ENCODE data around the gene TMEM91. TPM values are rescaled to one million over a fixed set of nuclear protein-coding genes. Genes with fewer than 3 reads are reported as not detected.

Gene TMEM91
- total RNA-seq, 1 experiment from 2014 or later, result 5.3 TPM

DNA sequence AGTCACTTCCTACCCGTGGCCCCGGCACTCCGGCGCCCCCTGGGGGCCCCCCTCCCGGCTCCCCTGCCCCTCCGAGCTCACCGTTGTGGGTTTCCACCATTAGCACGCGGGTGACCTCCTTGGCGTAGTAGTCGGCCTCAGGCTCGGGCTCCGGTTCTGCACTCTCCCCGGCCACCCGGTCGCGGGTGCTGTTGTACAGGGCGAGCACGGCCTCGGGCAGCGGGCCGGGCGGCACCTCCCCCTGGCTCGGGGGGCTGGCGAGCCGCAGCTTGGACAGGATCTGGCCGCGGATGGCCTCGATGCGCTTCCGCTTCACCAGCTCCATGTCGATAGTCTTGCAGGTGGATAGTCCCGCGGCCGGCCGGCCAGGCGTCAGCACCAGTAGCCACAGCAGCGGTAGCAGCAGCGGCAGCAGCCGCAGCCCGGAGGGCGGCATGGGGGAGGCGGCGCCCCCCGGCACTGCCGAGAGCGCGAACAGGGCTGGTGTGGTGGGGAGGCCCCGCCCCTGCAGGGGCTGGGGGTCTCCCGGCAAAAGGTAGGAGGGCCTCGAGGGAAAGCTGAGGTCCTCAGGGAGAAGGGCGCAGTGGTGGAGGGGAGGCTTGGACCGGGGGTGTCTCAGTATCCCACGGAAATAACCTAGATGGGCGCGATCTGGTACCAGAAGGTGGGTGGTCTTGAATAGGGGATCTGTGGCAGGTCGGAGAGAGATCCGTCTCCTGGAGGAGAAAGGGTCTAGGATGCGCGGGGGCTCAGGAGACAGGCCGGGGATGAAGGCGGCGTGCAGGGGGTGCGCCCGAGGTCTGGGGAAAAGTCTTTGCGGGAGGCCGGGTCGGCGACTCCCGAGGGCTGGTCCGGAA, 23.5 kb upstream of the TMEM91 start (continued):
- TF ChIP-seq, protein P1, sequence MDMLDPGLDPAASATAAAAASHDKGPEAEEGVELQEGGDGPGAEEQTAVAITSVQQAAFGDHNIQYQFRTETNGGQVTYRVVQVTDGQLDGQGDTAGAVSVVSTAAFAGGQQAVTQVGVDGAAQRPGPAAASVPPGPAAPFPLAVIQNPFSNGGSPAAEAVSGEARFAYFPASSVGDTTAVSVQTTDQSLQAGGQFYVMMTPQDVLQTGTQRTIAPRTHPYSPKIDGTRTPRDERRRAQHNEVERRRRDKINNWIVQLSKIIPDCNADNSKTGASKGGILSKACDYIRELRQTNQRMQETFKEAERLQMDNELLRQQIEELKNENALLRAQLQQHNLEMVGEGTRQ (CRISPR knock-in tag; IDR thresholded peaks at IDR 0.05), result no peak
- TF ChIP-seq, protein P2, sequence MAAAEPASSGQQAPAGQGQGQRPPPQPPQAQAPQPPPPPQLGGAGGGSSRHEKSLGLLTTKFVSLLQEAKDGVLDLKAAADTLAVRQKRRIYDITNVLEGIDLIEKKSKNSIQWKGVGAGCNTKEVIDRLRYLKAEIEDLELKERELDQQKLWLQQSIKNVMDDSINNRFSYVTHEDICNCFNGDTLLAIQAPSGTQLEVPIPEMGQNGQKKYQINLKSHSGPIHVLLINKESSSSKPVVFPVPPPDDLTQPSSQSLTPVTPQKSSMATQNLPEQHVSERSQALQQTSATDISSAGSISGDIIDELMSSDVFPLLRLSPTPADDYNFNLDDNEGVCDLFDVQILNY (CRISPR knock-in tag; IDR thresholded peaks at IDR 0.05), result peak; percentile 47; the same call in 1 of the 2 replicates
- TF ChIP-seq RELA (CRISPR knock-in tag; IDR thresholded peaks at IDR 0.05; ENCODE audit: borderline replicate concordance) (peak; percentile 31; the same call in 1 of the 2 replicates), CREM (CRISPR knock-in tag; IDR thresholded peaks at IDR 0.05) (0 out of 2 replicates have a peak, but pooled peaks have one; percentile 38), ZNF671 (CRISPR knock-in tag; IDR thresholded peaks at IDR 0.05) (no peak), SOX15 (CRISPR knock-in tag; IDR thresholded peaks at IDR 0.05) (no peak), KAT7 (CRISPR knock-in tag; IDR thresholded peaks at IDR 0.05; ENCODE audit: borderline replicate concordance) (no peak; the same call in 1 of the 2 replicates), GTF2I (CRISPR knock-in tag; conservative IDR thresholded peaks at IDR 0.05) (no peak), TP53 (CRISPR knock-in tag; IDR thresholded peaks at IDR 0.05) (no peak)
- TF ChIP-seq, protein P3, sequence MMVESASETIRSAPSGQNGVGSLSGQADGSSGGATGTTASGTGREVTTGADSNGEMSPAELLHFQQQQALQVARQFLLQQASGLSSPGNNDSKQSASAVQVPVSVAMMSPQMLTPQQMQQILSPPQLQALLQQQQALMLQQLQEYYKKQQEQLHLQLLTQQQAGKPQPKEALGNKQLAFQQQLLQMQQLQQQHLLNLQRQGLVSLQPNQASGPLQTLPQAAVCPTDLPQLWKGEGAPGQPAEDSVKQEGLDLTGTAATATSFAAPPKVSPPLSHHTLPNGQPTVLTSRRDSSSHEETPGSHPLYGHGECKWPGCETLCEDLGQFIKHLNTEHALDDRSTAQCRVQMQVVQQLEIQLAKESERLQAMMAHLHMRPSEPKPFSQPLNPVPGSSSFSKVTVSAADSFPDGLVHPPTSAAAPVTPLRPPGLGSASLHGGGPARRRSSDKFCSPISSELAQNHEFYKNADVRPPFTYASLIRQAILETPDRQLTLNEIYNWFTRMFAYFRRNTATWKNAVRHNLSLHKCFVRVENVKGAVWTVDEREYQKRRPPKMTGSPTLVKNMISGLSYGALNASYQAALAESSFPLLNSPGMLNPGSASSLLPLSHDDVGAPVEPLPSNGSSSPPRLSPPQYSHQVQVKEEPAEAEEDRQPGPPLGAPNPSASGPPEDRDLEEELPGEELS (CRISPR knock-in tag; IDR thresholded peaks at IDR 0.05), result peak; percentile 65; the same call in 1 of the 2 replicates
- TF ChIP-seq, protein P4, sequence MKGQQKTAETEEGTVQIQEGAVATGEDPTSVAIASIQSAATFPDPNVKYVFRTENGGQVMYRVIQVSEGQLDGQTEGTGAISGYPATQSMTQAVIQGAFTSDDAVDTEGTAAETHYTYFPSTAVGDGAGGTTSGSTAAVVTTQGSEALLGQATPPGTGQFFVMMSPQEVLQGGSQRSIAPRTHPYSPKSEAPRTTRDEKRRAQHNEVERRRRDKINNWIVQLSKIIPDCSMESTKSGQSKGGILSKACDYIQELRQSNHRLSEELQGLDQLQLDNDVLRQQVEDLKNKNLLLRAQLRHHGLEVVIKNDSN (CRISPR knock-in tag; IDR thresholded peaks at IDR 0.05), result no peak
- TF ChIP-seq, protein P5, sequence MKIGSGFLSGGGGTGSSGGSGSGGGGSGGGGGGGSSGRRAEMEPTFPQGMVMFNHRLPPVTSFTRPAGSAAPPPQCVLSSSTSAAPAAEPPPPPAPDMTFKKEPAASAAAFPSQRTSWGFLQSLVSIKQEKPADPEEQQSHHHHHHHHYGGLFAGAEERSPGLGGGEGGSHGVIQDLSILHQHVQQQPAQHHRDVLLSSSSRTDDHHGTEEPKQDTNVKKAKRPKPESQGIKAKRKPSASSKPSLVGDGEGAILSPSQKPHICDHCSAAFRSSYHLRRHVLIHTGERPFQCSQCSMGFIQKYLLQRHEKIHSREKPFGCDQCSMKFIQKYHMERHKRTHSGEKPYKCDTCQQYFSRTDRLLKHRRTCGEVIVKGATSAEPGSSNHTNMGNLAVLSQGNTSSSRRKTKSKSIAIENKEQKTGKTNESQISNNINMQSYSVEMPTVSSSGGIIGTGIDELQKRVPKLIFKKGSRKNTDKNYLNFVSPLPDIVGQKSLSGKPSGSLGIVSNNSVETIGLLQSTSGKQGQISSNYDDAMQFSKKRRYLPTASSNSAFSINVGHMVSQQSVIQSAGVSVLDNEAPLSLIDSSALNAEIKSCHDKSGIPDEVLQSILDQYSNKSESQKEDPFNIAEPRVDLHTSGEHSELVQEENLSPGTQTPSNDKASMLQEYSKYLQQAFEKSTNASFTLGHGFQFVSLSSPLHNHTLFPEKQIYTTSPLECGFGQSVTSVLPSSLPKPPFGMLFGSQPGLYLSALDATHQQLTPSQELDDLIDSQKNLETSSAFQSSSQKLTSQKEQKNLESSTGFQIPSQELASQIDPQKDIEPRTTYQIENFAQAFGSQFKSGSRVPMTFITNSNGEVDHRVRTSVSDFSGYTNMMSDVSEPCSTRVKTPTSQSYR (CRISPR knock-in tag; IDR thresholded peaks at IDR 0.05), result no peak
- TF ChIP-seq, protein P6, sequence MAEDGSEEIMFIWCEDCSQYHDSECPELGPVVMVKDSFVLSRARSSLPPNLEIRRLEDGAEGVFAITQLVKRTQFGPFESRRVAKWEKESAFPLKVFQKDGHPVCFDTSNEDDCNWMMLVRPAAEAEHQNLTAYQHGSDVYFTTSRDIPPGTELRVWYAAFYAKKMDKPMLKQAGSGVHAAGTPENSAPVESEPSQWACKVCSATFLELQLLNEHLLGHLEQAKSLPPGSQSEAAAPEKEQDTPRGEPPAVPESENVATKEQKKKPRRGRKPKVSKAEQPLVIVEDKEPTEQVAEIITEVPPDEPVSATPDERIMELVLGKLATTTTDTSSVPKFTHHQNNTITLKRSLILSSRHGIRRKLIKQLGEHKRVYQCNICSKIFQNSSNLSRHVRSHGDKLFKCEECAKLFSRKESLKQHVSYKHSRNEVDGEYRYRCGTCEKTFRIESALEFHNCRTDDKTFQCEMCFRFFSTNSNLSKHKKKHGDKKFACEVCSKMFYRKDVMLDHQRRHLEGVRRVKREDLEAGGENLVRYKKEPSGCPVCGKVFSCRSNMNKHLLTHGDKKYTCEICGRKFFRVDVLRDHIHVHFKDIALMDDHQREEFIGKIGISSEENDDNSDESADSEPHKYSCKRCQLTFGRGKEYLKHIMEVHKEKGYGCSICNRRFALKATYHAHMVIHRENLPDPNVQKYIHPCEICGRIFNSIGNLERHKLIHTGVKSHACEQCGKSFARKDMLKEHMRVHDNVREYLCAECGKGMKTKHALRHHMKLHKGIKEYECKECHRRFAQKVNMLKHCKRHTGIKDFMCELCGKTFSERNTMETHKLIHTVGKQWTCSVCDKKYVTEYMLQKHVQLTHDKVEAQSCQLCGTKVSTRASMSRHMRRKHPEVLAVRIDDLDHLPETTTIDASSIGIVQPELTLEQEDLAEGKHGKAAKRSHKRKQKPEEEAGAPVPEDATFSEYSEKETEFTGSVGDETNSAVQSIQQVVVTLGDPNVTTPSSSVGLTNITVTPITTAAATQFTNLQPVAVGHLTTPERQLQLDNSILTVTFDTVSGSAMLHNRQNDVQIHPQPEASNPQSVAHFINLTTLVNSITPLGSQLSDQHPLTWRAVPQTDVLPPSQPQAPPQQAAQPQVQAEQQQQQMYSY (CRISPR knock-in tag; IDR thresholded peaks at IDR 0.05), result no peak
- TF ChIP-seq, protein P7, sequence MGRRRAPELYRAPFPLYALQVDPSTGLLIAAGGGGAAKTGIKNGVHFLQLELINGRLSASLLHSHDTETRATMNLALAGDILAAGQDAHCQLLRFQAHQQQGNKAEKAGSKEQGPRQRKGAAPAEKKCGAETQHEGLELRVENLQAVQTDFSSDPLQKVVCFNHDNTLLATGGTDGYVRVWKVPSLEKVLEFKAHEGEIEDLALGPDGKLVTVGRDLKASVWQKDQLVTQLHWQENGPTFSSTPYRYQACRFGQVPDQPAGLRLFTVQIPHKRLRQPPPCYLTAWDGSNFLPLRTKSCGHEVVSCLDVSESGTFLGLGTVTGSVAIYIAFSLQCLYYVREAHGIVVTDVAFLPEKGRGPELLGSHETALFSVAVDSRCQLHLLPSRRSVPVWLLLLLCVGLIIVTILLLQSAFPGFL (CRISPR knock-in tag; IDR thresholded peaks at IDR 0.05; ENCODE audit: borderline replicate concordance), result no peak
- TF ChIP-seq, protein P8, sequence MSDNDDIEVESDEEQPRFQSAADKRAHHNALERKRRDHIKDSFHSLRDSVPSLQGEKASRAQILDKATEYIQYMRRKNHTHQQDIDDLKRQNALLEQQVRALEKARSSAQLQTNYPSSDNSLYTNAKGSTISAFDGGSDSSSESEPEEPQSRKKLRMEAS (CRISPR knock-in tag; IDR thresholded peaks at IDR 0.05), result peak; percentile 43; the same call in 1 of the 2 replicates
- TF ChIP-seq, protein P9, sequence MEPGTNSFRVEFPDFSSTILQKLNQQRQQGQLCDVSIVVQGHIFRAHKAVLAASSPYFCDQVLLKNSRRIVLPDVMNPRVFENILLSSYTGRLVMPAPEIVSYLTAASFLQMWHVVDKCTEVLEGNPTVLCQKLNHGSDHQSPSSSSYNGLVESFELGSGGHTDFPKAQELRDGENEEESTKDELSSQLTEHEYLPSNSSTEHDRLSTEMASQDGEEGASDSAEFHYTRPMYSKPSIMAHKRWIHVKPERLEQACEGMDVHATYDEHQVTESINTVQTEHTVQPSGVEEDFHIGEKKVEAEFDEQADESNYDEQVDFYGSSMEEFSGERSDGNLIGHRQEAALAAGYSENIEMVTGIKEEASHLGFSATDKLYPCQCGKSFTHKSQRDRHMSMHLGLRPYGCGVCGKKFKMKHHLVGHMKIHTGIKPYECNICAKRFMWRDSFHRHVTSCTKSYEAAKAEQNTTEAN (CRISPR knock-in tag; IDR thresholded peaks at IDR 0.05), result no peak

Measured in WTC11 (cell line).